H1 (cell line): Measurements from ENCODE around the gene ZIC1. TPM values are rescaled to one million over a fixed set of nuclear protein-coding genes. Genes with fewer than 3 reads are reported as not detected.

ENCODE experiments used
- ASH2L ChIP-seq: fragments of 200-600, 300-600 bp; sonication (generic); IDR thresholded peaks from one replicate; pipeline ENCODE4 v1.7.1; 2017; ENCODE audit warnings: low read length
- ATF3 ChIP-seq: IDR thresholded peaks from 2 replicates; pipeline ENCODE4 v1.6.1; 2011; ENCODE audit warnings: low read depth, mild to moderate bottlenecking, low read length; ENCODE audit not compliant: insufficient read depth
- CBX8 ChIP-seq: fragments of 300-800, 300-1000 bp; sonication (generic); IDR thresholded peaks from 2 replicates; pipeline ENCODE4 v1.7.1; 2016; ENCODE audit warnings: low read depth, low read length, borderline replicate concordance
- CEBPB ChIP-seq: IDR thresholded peaks from 2 replicates; pipeline ENCODE4 v1.6.1; 2012; ENCODE audit warnings: low read depth, low read length
- CHD2 ChIP-seq: IDR thresholded peaks from 2 replicates; pipeline ENCODE4 v1.6.1; 2012; ENCODE audit warnings: low read length, improper control_type of control experiment
- EP300 ChIP-seq, 2 experiments: IDR thresholded peaks; 1 replicate in 1 of 2; 2 replicates in 1 of 2; pipeline ENCODE4 v1.6.1; 2011 to 2012; ENCODE audit warnings: low read depth in 2 of 2, low read length in 2 of 2, mild to moderate bottlenecking in 2 of 2, borderline replicate concordance in 1 of 2, inconsistent platforms in 1 of 2, moderate library complexity in 1 of 2
- FOSL1 ChIP-seq: IDR thresholded peaks from 2 replicates; pipeline ENCODE4 v1.6.1; 2011; ENCODE audit warnings: mild to moderate bottlenecking, low read depth, low read length, moderate library complexity; ENCODE audit not compliant: insufficient read depth
- HDAC2 ChIP-seq, 2 experiments: fragments of 300-600 bp in 1 of 2; sonication (generic) in 1 of 2; IDR thresholded peaks; 2 replicates each; pipeline ENCODE4 v1.6.1; 2011 to 2012; ENCODE audit warnings: low read depth in 2 of 2, low read length in 2 of 2, mild to moderate bottlenecking in 2 of 2, moderate library complexity in 2 of 2, borderline replicate concordance in 1 of 2, inconsistent platforms in 1 of 2
- KDM1A ChIP-seq: fragments of 200-600, 300-600 bp; sonication (generic); IDR thresholded peaks from 2 replicates; pipeline ENCODE4 v1.7.1; 2016; ENCODE audit warnings: mild to moderate bottlenecking, low read length, borderline replicate concordance
- KDM4A ChIP-seq: IDR thresholded peaks from one replicate; pipeline ENCODE4 v1.7.1; 2012; ENCODE audit warnings: low read depth, mild to moderate bottlenecking, moderate library complexity, low read length, inconsistent platforms; ENCODE audit not compliant: severe bottlenecking
- MAFK ChIP-seq: IDR thresholded peaks from 2 replicates; pipeline ENCODE4 v1.6.1; 2012; ENCODE audit warnings: low read depth, mild to moderate bottlenecking, improper control_type of control experiment, low read length
- POLR2A ChIP-seq, 2 experiments: IDR thresholded peaks; 1 replicate in 1 of 2; 2 replicates in 1 of 2; pipeline ENCODE4 v1.6.1; 2011; ENCODE audit warnings: low read depth in 2 of 2, low read length in 2 of 2, mild to moderate bottlenecking in 2 of 2; ENCODE audit errors: control extremely low read depth in 1 of 2
- POU5F1 ChIP-seq: IDR thresholded peaks from 2 replicates; pipeline ENCODE4 v1.6.1; 2011; ENCODE audit warnings: low read depth, mild to moderate bottlenecking, low read length, moderate library complexity
- RXRA ChIP-seq: IDR thresholded peaks from 2 replicates; pipeline ENCODE4 v1.6.1; 2011; ENCODE audit warnings: low read depth, mild to moderate bottlenecking, low read length, moderate library complexity; ENCODE audit not compliant: insufficient read depth
- SIRT6 ChIP-seq: IDR thresholded peaks from one replicate; pipeline ENCODE4 v1.7.1; 2012; ENCODE audit warnings: low read length, inconsistent platforms
- SP1 ChIP-seq: IDR thresholded peaks from 2 replicates; pipeline ENCODE4 v1.6.1; 2011; ENCODE audit warnings: low read depth, low read length
- SUZ12 ChIP-seq: fragments of 200-600 bp; sonication (generic); IDR thresholded peaks from 2 replicates; pipeline ENCODE4 v1.6.1; 2012; ENCODE audit warnings: mild to moderate bottlenecking, inconsistent platforms, low read length, moderate library complexity, mixed read lengths
- TCF12 ChIP-seq: IDR thresholded peaks from 2 replicates; pipeline ENCODE4 v1.6.1; 2011; ENCODE audit warnings: low read depth, mild to moderate bottlenecking, low read length
- USF2 ChIP-seq: IDR thresholded peaks from 2 replicates; pipeline ENCODE4 v1.6.1; 2011; ENCODE audit warnings: low read length, improper control_type of control experiment
- polyA plus RNA-seq, 7 experiments: library from polyadenylated mRNA; depleted of rRNA in 3 of 7; stranded (reverse) in 5 of 7; unstranded in 2 of 7; fragments of >200 nt in 5 of 7; fragments of 200-250 nt in 2 of 7; gene quantifications; 1 replicate in 5 of 7; 2 replicates in 1 of 7; 4 replicates in 1 of 7; pipeline versions ENCODE4 v1.2.1 to v1.2.3, GENCODE V29; 2011 to 2013; ENCODE audit warnings: missing spikeins in 2 of 7, mixed read lengths in 2 of 7
- total RNA-seq: library from RNA; stranded (reverse); fragmentation: NEBNext Ultra II Directional; extraction: Animal tissue kit (Norgen Biotek cat#: 25700); gene quantifications from 2 replicates; pipeline ENCODE4 v1.2.1, GENCODE V29; 2021
- TF ChIP-seq, protein P1 (sequence below): IDR thresholded peaks from 2 replicates; pipeline ENCODE4 v1.6.1; 2012; ENCODE audit warnings: low read length, inconsistent platforms

The ZIC1 gene
- total and polyA plus RNA-seq, 2 of the 8 experiments (the other 6 are each of a cell fraction or from before 2014, with no cell fraction given) = 0.80 to 2.2 TPM

DNA sequence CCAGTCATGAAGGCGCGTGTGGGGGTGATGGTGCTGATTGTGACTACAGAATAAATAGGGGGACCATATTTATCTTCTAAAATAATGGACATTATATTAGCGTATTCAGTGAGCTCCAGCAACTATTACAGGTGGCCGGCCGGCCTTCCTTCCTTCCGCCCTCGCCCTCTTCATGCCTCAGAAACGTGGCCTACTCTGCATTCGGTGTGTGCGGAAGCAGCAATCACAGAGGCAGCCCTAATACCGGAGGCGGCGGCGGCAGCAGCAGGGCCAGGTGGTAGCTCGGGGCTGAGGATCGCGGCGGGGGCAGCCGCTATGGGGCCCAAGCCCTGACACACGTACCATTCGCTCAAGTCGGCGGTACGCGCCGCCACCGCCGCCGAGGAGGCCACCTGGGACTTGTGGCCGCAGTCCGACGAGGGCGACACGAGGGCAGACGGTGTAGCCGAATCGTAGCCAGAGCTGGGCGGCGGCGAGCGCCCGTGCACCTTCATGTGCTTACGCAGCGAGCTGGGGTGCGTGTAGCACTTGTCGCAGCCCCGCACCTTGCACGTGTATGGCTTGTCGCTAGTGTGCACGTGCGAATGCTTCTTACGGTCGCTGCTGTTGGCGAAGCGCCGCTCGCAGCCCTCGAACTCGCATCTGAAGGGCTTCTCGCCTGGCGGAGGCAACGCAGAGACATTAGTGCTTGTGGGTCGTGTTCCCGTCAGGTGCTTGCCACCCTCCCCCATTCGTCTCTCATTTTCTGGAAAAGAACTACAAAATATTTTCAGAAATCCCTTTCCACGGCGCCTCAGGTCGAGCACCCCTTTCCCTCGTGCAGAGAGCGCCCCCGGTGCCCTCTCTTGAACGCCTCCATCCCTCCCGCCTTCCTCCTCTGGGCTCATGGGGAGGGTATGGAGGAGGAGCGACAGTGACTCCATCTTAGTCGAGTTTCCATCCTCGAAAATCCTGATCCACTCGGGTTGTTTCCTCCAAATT lies 18.3 kb upstream of the ZIC1 start (continued):
- TF ChIP-seq EP300 (IDR thresholded peaks at IDR 0.05; ENCODE audit: borderline replicate concordance in 1 of 2, low read depth in 2 of 2, low read length in 2 of 2) = no peak
- no peak for TF ChIP-seq SP1
- no peak for TF ChIP-seq RXRA
- TF ChIP-seq POU5F1 = no peak
- peak in 1 of 2 experiments; percentile 90; a peak in 1 of 4 replicates for TF ChIP-seq HDAC2 (IDR thresholded peaks at IDR 0.05; ENCODE audit: borderline replicate concordance in 1 of 2, low read depth in 2 of 2, low read length in 2 of 2)
- no peak for TF ChIP-seq POLR2A (IDR thresholded peaks at IDR 0.05; ENCODE audit: control extremely low read depth in 1 of 2, low read depth in 2 of 2, low read length in 2 of 2)
- TF ChIP-seq TCF12 = 0 out of 2 replicates have a peak, but pooled peaks have one; percentile 19
- peak; percentile 81 for TF ChIP-seq KDM4A
- peak; percentile 96 for TF ChIP-seq SUZ12
- TF ChIP-seq, protein P1, sequence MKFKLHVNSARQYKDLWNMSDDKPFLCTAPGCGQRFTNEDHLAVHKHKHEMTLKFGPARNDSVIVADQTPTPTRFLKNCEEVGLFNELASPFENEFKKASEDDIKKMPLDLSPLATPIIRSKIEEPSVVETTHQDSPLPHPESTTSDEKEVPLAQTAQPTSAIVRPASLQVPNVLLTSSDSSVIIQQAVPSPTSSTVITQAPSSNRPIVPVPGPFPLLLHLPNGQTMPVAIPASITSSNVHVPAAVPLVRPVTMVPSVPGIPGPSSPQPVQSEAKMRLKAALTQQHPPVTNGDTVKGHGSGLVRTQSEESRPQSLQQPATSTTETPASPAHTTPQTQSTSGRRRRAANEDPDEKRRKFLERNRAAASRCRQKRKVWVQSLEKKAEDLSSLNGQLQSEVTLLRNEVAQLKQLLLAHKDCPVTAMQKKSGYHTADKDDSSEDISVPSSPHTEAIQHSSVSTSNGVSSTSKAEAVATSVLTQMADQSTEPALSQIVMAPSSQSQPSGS = no peak
- no peak for TF ChIP-seq CHD2
- no peak for TF ChIP-seq USF2
- TF ChIP-seq CEBPB = no peak
- TF ChIP-seq FOSL1 = no peak
- peak; percentile 94; the same call in 1 of the 2 replicates for TF ChIP-seq CBX8
- no peak for TF ChIP-seq KDM1A
- no peak for TF ChIP-seq ATF3
- no peak for TF ChIP-seq MAFK
- TF ChIP-seq SIRT6 = no peak
- TF ChIP-seq ASH2L = no peak
